Measurements from ENCODE around the gene ACYP2. TPM values are rescaled to one million over a fixed set of nuclear protein-coding genes. Genes with fewer than 3 reads are reported as not detected.
"Not testable (repeated sequence)": the region's sequence is repeated elsewhere in the genome, so short reads cannot be mapped to it uniquely, and the experiment has no call there.

Gene ACYP2
- total RNA-seq, 4 donors from 2014 or later: 15.4 to 28.7 (median 22.7) TPM

- H3K27ac ChIP-seq (replicated peaks in 1 of 4): no peak overlapping the region
- WGBS: 89% methylated on average over 3 of the region's 3 CpGs
- H3K36me3 ChIP-seq: peaks cover 0 to 7% (median 3%) of the 10 kb centered on the region in 4 donors
- DNase-seq (ENCODE audit: extremely low spot score): no peak
- peaks cover 0 to 12% (median 4%) of the 10 kb centered on the region in 4 donors for H3K4me1 ChIP-seq
- TF ChIP-seq POLR2A (IDR thresholded peaks at IDR 0.05; ENCODE audit: low read depth) (no peak), POLR2AphosphoS5 (IDR thresholded peaks at IDR 0.05) (no peak), EP300 (IDR thresholded peaks at IDR 0.05) (no peak)
- TF ChIP-seq, protein P1, sequence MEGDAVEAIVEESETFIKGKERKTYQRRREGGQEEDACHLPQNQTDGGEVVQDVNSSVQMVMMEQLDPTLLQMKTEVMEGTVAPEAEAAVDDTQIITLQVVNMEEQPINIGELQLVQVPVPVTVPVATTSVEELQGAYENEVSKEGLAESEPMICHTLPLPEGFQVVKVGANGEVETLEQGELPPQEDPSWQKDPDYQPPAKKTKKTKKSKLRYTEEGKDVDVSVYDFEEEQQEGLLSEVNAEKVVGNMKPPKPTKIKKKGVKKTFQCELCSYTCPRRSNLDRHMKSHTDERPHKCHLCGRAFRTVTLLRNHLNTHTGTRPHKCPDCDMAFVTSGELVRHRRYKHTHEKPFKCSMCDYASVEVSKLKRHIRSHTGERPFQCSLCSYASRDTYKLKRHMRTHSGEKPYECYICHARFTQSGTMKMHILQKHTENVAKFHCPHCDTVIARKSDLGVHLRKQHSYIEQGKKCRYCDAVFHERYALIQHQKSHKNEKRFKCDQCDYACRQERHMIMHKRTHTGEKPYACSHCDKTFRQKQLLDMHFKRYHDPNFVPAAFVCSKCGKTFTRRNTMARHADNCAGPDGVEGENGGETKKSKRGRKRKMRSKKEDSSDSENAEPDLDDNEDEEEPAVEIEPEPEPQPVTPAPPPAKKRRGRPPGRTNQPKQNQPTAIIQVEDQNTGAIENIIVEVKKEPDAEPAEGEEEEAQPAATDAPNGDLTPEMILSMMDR (IDR thresholded peaks at IDR 0.05): no peak
- H3K27me3 ChIP-seq: no peaks in the 10 kb centered on the region
- H3K9me3 ChIP-seq: no peaks in the 10 kb centered on the region
- no peak overlapping the region for H3K4me3 ChIP-seq
- intact Hi-C loops (cut with DNase I): no loop called here
These were observed 6.9 kb downstream of the ACYP2 start for GRCh38 chr2:54122171-54122935.

GRCh38 chr2:54122939-54123338 is 7.5 kb downstream of the ACYP2 start:
- H3K27ac ChIP-seq (replicated peaks in 1 of 4): no peak overlapping the region
- H3K27me3 ChIP-seq: no peaks in the 10 kb centered on the region
- H3K9me3 ChIP-seq: no peaks in the 10 kb centered on the region
- no peak for DNase-seq (ENCODE audit: extremely low spot score)
- no peak overlapping the region for H3K4me3 ChIP-seq
- H3K4me1 ChIP-seq: peaks cover 0 to 12% (median 4%) of the 10 kb centered on the region in 4 donors
- peaks cover 0 to 5% (median 2%) of the 10 kb centered on the region in 4 donors for H3K36me3 ChIP-seq
- TF ChIP-seq POLR2AphosphoS5 (IDR thresholded peaks at IDR 0.05): peak in 1 of 2 donors; percentile 8
- TF ChIP-seq, protein P1 (IDR thresholded peaks at IDR 0.05): no peak
- intact Hi-C loops (cut with DNase I): no loop called here
- 73% methylated on average over 4 of the region's 4 CpGs for WGBS

- intact Hi-C loops (cut with DNase I); H3K27me3 ChIP-seq; H3K36me3 ChIP-seq; H3K4me3 ChIP-seq; H3K27ac ChIP-seq (replicated peaks in 1 of 4); H3K9me3 ChIP-seq; H3K4me1 ChIP-seq; DNase-seq (ENCODE audit: extremely low spot score): not testable (repeated sequence)
- WGBS: 98% methylated on average over 2 of the region's 2 CpGs
These were observed 11.8 kb downstream of the ACYP2 start for GRCh38 chr2:54127174-54127573.

DNA sequence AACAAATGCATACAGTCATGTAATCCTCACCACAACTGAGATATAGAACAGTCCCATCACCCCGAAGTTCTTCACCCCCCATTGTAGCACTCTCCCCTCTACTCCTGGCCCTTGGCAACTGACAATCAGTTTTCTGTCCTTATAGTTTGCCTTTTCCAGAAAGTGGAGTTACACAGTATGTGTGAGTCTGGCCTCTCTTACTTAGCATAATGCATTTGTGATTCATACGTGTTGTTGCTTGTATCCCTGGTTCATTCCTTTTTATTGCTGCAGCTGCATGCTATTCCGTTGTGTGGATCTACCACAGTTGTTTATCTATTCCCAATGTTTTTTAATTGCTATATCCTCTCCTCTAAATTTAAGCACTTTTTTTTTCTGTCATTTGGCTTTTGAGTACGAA is 17.6 kb downstream of the ACYP2 start:
- Histone ChIP-seq H3K4me3 (no peak overlapping the region), H3K36me3 (no peaks in the 10 kb centered on the region), H3K9me3 (no peaks in the 10 kb centered on the region), H3K27ac (replicated peaks in 1 of 4) (no peak overlapping the region), H3K27me3 (no peaks in the 10 kb centered on the region), H3K4me1 (no peaks in the 10 kb centered on the region)
- intact Hi-C loops (cut with DNase I): no loop called here
- WGBS: 97% methylated on average over 4 of the region's 4 CpGs
- TF ChIP-seq EP300 (IDR thresholded peaks at IDR 0.05): no peak
- TF ChIP-seq POLR2AphosphoS5 (IDR thresholded peaks at IDR 0.05): no peak
- TF ChIP-seq POLR2A (IDR thresholded peaks at IDR 0.05; ENCODE audit: low read depth): no peak
- TF ChIP-seq, protein P1 (IDR thresholded peaks at IDR 0.05): no peak
- DNase-seq (ENCODE audit: extremely low spot score): no peak

GRCh38 chr2:54139210-54139609 is 23.8 kb downstream of the ACYP2 start:
- intact Hi-C loops (cut with DNase I): no loop called here
- 88% methylated on average over 4 of the region's 4 CpGs for WGBS

More at GRCh38 chr2:54139210-54139609, 23.8 kb downstream of the ACYP2 start:
- H3K4me3 ChIP-seq: no peak overlapping the region
- no peaks in the 10 kb centered on the region for H3K4me1 ChIP-seq
- no peak for DNase-seq (ENCODE audit: extremely low spot score)
- TF ChIP-seq POLR2AphosphoS5 (IDR thresholded peaks at IDR 0.05) (no peak), POLR2A (IDR thresholded peaks at IDR 0.05; ENCODE audit: low read depth) (no peak), EP300 (IDR thresholded peaks at IDR 0.05) (no peak)
- TF ChIP-seq, protein P1 (IDR thresholded peaks at IDR 0.05): no peak
- no peaks in the 10 kb centered on the region for H3K27me3 ChIP-seq
- no peaks in the 10 kb centered on the region for H3K9me3 ChIP-seq
- H3K36me3 ChIP-seq: peaks cover 0 to 10% (median 8%) of the 10 kb centered on the region in 4 donors
- H3K27ac ChIP-seq (replicated peaks in 1 of 4): no peak overlapping the region
